ENCODE results near the gene KCNMA1.

Gene KCNMA1

GRCh38 chr10:76981251-76981650 lies 656.4 kb downstream of the KCNMA1 start:
- H3K4me3 ChIP-seq (IDR thresholded peaks at IDR 0.05; ENCODE audit: insufficient read depth, low read depth, low read length) = no peak overlapping the region
- H2AFZ ChIP-seq (ENCODE audit: low read depth) = no peak overlapping the region
- H3K27me3 ChIP-seq (ENCODE audit: insufficient read depth, low read depth) = no peaks in the 10 kb centered on the region
- H3K4me1 ChIP-seq (ENCODE audit: low read depth, poor library complexity, severe bottlenecking) = no peaks in the 10 kb centered on the region
- H3K9ac ChIP-seq = no peak overlapping the region
- no peaks in the 10 kb centered on the region for H3K36me3 ChIP-seq (ENCODE audit: insufficient read depth)
- no peak for TF ChIP-seq CTCF (conservative IDR thresholded peaks at IDR 0.05; ENCODE audit: low read depth, low read length)
- no peaks in the 10 kb centered on the region for H3K79me2 ChIP-seq (ENCODE audit: insufficient read depth, low read depth)
- no peaks in the 10 kb centered on the region for H4K20me1 ChIP-seq (ENCODE audit: insufficient read depth)
- no peak overlapping the region for H3K4me2 ChIP-seq
- H3K27ac ChIP-seq = no peak overlapping the region

GRCh38 chr10:76977901-76978300 lies 659.7 kb downstream of the KCNMA1 start:
- Histone ChIP-seq H3K79me2 (ENCODE audit: insufficient read depth, low read depth) (no peaks in the 10 kb centered on the region), H4K20me1 (ENCODE audit: insufficient read depth) (no peaks in the 10 kb centered on the region), H3K4me2 (no peak overlapping the region), H2AFZ (ENCODE audit: low read depth) (no peak overlapping the region), H3K27me3 (ENCODE audit: insufficient read depth, low read depth) (no peaks in the 10 kb centered on the region), H3K4me3 (IDR thresholded peaks at IDR 0.05; ENCODE audit: insufficient read depth, low read depth, low read length) (no peak overlapping the region), H3K4me1 (ENCODE audit: low read depth, poor library complexity, severe bottlenecking) (no peaks in the 10 kb centered on the region), H3K36me3 (ENCODE audit: insufficient read depth) (no peaks in the 10 kb centered on the region), H3K9ac (no peak overlapping the region), H3K27ac (no peak overlapping the region)
- TF ChIP-seq CTCF (conservative IDR thresholded peaks at IDR 0.05; ENCODE audit: low read depth, low read length) = no peak

DNA sequence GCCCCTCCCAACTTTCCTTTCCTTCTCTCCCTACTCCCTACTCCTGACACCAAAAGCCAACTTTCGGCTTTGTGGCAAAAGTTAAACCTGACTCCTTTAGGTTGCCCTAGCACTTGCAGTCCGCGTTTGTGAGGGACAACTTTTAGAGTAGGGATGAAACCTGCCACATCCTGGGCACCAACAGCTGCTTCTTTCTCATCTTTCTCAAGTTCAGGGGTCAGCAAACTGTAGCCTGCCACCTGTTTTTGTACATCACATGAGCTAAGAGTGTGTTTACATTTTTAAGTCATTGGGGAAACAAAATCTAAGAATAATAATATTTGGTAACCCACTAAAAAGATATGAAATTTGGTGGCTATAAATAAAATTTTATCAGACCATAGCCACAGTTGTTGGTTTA lies 660.6 kb downstream of the KCNMA1 start:
- H2AFZ ChIP-seq (ENCODE audit: low read depth) = no peak overlapping the region
- no peak overlapping the region for H3K4me3 ChIP-seq (IDR thresholded peaks at IDR 0.05; ENCODE audit: insufficient read depth, low read depth, low read length)
- H4K20me1 ChIP-seq (ENCODE audit: insufficient read depth) = no peaks in the 10 kb centered on the region
- no peak overlapping the region for H3K9ac ChIP-seq
- no peak overlapping the region for H3K4me2 ChIP-seq
- no peaks in the 10 kb centered on the region for H3K4me1 ChIP-seq (ENCODE audit: low read depth, poor library complexity, severe bottlenecking)
- no peak overlapping the region for H3K27ac ChIP-seq
- no peaks in the 10 kb centered on the region for H3K36me3 ChIP-seq (ENCODE audit: insufficient read depth)
- no peak for TF ChIP-seq CTCF (conservative IDR thresholded peaks at IDR 0.05; ENCODE audit: low read depth, low read length)
- no peaks in the 10 kb centered on the region for H3K79me2 ChIP-seq (ENCODE audit: insufficient read depth, low read depth)
- H3K27me3 ChIP-seq (ENCODE audit: insufficient read depth, low read depth) = no peaks in the 10 kb centered on the region

GRCh38 chr10:76976142-76976541 lies 661.5 kb downstream of the KCNMA1 start:
- TF ChIP-seq CTCF (conservative IDR thresholded peaks at IDR 0.05; ENCODE audit: low read depth, low read length) = no peak
- H2AFZ ChIP-seq (ENCODE audit: low read depth) = no peak overlapping the region
- H4K20me1 ChIP-seq (ENCODE audit: insufficient read depth) = no peaks in the 10 kb centered on the region
- H3K4me2 ChIP-seq = no peak overlapping the region
- H3K36me3 ChIP-seq (ENCODE audit: insufficient read depth) = no peaks in the 10 kb centered on the region
- H3K27me3 ChIP-seq (ENCODE audit: insufficient read depth, low read depth) = no peaks in the 10 kb centered on the region
- H3K4me1 ChIP-seq (ENCODE audit: low read depth, poor library complexity, severe bottlenecking) = no peaks in the 10 kb centered on the region
- H3K27ac ChIP-seq = no peak overlapping the region
- no peak overlapping the region for H3K9ac ChIP-seq
- H3K4me3 ChIP-seq (IDR thresholded peaks at IDR 0.05; ENCODE audit: insufficient read depth, low read depth, low read length) = no peak overlapping the region
- H3K79me2 ChIP-seq (ENCODE audit: insufficient read depth, low read depth) = no peaks in the 10 kb centered on the region

DNA sequence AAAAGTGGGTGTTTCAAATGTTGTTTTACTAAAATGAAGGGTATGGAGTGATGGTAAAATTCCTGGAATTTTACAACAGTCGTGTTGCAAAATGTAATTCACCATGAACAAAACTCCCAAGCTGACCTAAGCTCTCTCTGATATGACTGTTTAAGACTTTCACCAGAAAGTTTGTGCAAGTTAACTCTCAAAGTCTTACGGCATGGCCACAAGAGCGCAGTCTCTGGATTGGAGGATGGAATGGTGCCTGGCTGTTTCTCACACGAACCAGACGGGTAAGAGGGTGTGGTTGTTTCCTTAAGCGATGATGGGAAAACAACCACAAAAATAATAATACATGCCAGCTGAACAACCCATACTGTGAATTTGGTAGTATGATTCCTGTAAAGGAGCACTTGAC lies 662.5 kb downstream of the KCNMA1 start:
- Histone ChIP-seq H3K4me3 (IDR thresholded peaks at IDR 0.05; ENCODE audit: insufficient read depth, low read depth, low read length) (no peak overlapping the region), H4K20me1 (ENCODE audit: insufficient read depth) (no peaks in the 10 kb centered on the region), H3K4me1 (ENCODE audit: low read depth, poor library complexity, severe bottlenecking) (no peaks in the 10 kb centered on the region), H3K9ac (no peak overlapping the region), H2AFZ (ENCODE audit: low read depth) (no peak overlapping the region), H3K4me2 (no peak overlapping the region), H3K79me2 (ENCODE audit: insufficient read depth, low read depth) (no peaks in the 10 kb centered on the region), H3K36me3 (ENCODE audit: insufficient read depth) (no peaks in the 10 kb centered on the region), H3K27ac (no peak overlapping the region), H3K27me3 (ENCODE audit: insufficient read depth, low read depth) (no peaks in the 10 kb centered on the region)
- TF ChIP-seq CTCF (conservative IDR thresholded peaks at IDR 0.05; ENCODE audit: low read depth, low read length) = no peak

Data from KMS-11 (cell line).